Measurements from ENCODE around the gene DEFB132. TPM values are rescaled to one million over a fixed set of nuclear protein-coding genes. Genes with fewer than 3 reads are reported as not detected.

DEFB132 gene
- total RNA-seq, 2 donors from 2014 or later: not detected

GRCh38 chr20:289693-290083 is 32.2 kb downstream of the DEFB132 start:
- no peak for DNase-seq (ENCODE audit: low spot score)
- no peak for ATAC-seq (ENCODE audit: insufficient number of reproducible peaks, low FRiP score, low read depth)
- no peak for TF ChIP-seq CTCF (IDR thresholded peaks at IDR 0.05)
- H3K27ac ChIP-seq: peak overlapping the region in 1 of 2 donors; percentile 78
- no peaks in the 10 kb centered on the region for H3K36me3 ChIP-seq
- no peaks in the 10 kb centered on the region for H3K9me3 ChIP-seq
- no peaks in the 10 kb centered on the region for H3K27me3 ChIP-seq (replicated peaks; ENCODE audit: insufficient read depth)
- H3K4me1 ChIP-seq (ENCODE audit: control insufficient read depth in 1 of 2, low read depth in 2 of 2): peaks cover 0 to 18% of the 10 kb centered on the region in 2 donors
- H3K4me3 ChIP-seq: peak overlapping the region; percentile 85

- H3K4me1 ChIP-seq (ENCODE audit: control insufficient read depth in 1 of 2, low read depth in 2 of 2): peaks cover 0 to 18% of the 10 kb centered on the region in 2 donors
- peak within 1 kb of the TSS; percentile 68 to 78 for H3K27ac ChIP-seq
- DNase-seq (ENCODE audit: low spot score): peak; percentile 60
- TF ChIP-seq CTCF (IDR thresholded peaks at IDR 0.05): peak; percentile 52
- H3K36me3 ChIP-seq: no peaks in the 10 kb centered on the region
- H3K9me3 ChIP-seq: no peaks in the 10 kb centered on the region
- peak; percentile 83 for ATAC-seq (ENCODE audit: insufficient number of reproducible peaks, low FRiP score, low read depth)
- H3K4me3 ChIP-seq: peak within 1 kb of the TSS; percentile 85
- no peaks in the 10 kb centered on the region for H3K27me3 ChIP-seq (replicated peaks; ENCODE audit: insufficient read depth)
Measured at GRCh38 chr20:290084-290831, 32.7 kb downstream of the DEFB132 start, which contains the start of gene C20orf96. C20orf96 (minus strand) TSS chr20:290750; CDS start chr20:290610, 140 bp downstream.

GRCh38 chr20:294602-295001 is 37.1 kb downstream of the DEFB132 start:
- ATAC-seq (ENCODE audit: insufficient number of reproducible peaks, low FRiP score, low read depth) (no peak), DNase-seq (ENCODE audit: low spot score) (no peak)
- TF ChIP-seq CTCF (IDR thresholded peaks at IDR 0.05): no peak
- Histone ChIP-seq H3K36me3 (no peaks in the 10 kb centered on the region), H3K4me3 (no peak overlapping the region), H3K27me3 (replicated peaks; ENCODE audit: insufficient read depth) (no peaks in the 10 kb centered on the region), H3K27ac (no peak overlapping the region), H3K9me3 (no peaks in the 10 kb centered on the region), H3K4me1 (ENCODE audit: control insufficient read depth in 1 of 2, low read depth in 2 of 2) (peaks cover 12 to 27% of the 10 kb centered on the region in 2 donors)

- TF ChIP-seq CTCF (IDR thresholded peaks at IDR 0.05): no peak
- H3K9me3 ChIP-seq: no peaks in the 10 kb centered on the region
- DNase-seq (ENCODE audit: low spot score): no peak
- ATAC-seq (ENCODE audit: insufficient number of reproducible peaks, low FRiP score, low read depth): no peak
- H3K4me3 ChIP-seq: no peak overlapping the region
- H3K27me3 ChIP-seq (replicated peaks; ENCODE audit: insufficient read depth): no peaks in the 10 kb centered on the region
- H3K27ac ChIP-seq: no peak overlapping the region
- H3K36me3 ChIP-seq: no peaks in the 10 kb centered on the region
- peaks cover 23 to 33% of the 10 kb centered on the region in 2 donors for H3K4me1 ChIP-seq (ENCODE audit: control insufficient read depth in 1 of 2, low read depth in 2 of 2)
Measured at GRCh38 chr20:295804-296203, 38.3 kb downstream of the DEFB132 start.

- DNase-seq (ENCODE audit: low spot score) (peak; percentile 61), ATAC-seq (ENCODE audit: insufficient number of reproducible peaks, low FRiP score, low read depth) (peak; percentile 87)
- peak; percentile 13 for TF ChIP-seq CTCF (IDR thresholded peaks at IDR 0.05)
- no peaks in the 10 kb centered on the region for H3K9me3 ChIP-seq
- H3K36me3 ChIP-seq: no peaks in the 10 kb centered on the region
- peak within 1 kb of the TSS; percentile 74 for H3K4me3 ChIP-seq
- peak within 1 kb of the TSS; percentile 86 to 91 for H3K27ac ChIP-seq
- H3K4me1 ChIP-seq (ENCODE audit: control insufficient read depth in 1 of 2, low read depth in 2 of 2): peaks cover 23 to 29% of the 10 kb centered on the region in 2 donors
- H3K27me3 ChIP-seq (replicated peaks; ENCODE audit: insufficient read depth): no peaks in the 10 kb centered on the region
Measured at GRCh38 chr20:297098-297924, 39.8 kb downstream of the DEFB132 start, which contains the start of gene ZCCHC3. ZCCHC3 (plus strand) TSS chr20:297570; CDS start chr20:297587, 17 bp downstream.
